Adrenal gland (tissue), 12 donors: Measurements from ENCODE around the gene STRIP2. TPM values are rescaled to one million over a fixed set of nuclear protein-coding genes. Genes with fewer than 3 reads are reported as not detected.
A peak's percentile ranks its signal among the peaks of the same experiment; 100 is the strongest.

ENCODE experiments used
- DNase-seq, 7 donors: peaks; one replicate each; pipeline ENCODE4 v3.0.0-alpha.2; 2019 to 2020
- H3K27ac ChIP-seq, 5 donors: fragments of 200-600 bp; sonication (generic) in 4 of 5; 1 replicate in 3 of 5; 2 replicates in 2 of 5; pipeline versions ENCODE4 v1.5.1 to v1.8.0; 2016 to 2020; ENCODE audit warnings: mild to moderate bottlenecking in 1 of 5
- H3K27me3 ChIP-seq: fragments of 200-600 bp; 2 replicates; pipeline ENCODE4 v1.8.0; 2021
- H3K36me3 ChIP-seq, 2 donors: fragments of 200-600 bp; replicated peaks in 1 of 2; 1 replicate in 1 of 2; 2 replicates in 1 of 2; pipeline versions ENCODE4 v1.5.1 to v1.8.0; 2018 to 2022
- H3K4me1 ChIP-seq, 2 donors: fragments of 200-600 bp; replicated peaks in 1 of 2; 1 replicate in 1 of 2; 2 replicates in 1 of 2; pipeline versions ENCODE4 v1.5.1 to v1.8.0; 2018 to 2021
- H3K4me3 ChIP-seq, 4 donors: fragments of 200-600 bp; sonication (generic) in 3 of 4; one replicate each; pipeline ENCODE4 v1.5.1; 2016 to 2018
- H3K9me3 ChIP-seq, 3 donors: fragments of 200-600 bp; sonication (generic) in 1 of 3; replicated peaks in 1 of 3; 1 replicate in 2 of 3; 2 replicates in 1 of 3; pipeline versions ENCODE4 v1.5.1 to v1.8.0; 2016 to 2021
- CTCF ChIP-seq, 6 experiments: fragments of 450-650 bp in 4 of 6; fragments of 200-600 bp in 2 of 6; sonication (generic) in 1 of 6; IDR thresholded peaks; 1 replicate in 5 of 6; 2 replicates in 1 of 6; pipeline versions ENCODE4 v1.5.1 to v1.8.0; 2016 to 2021; ENCODE audit warnings: antibody characterized with exemption in 6 of 6, mild to moderate bottlenecking in 2 of 6, moderate library complexity in 1 of 6
- POLR2A ChIP-seq, 2 donors: fragments of 450-650 bp; IDR thresholded peaks; one replicate each; pipeline ENCODE4 v1.6.1; 2017; ENCODE audit warnings: antibody characterized with exemption in 2 of 2, mild to moderate bottlenecking in 2 of 2, moderate library complexity in 1 of 2
- WGBS, 4 donors: extraction: QIAGEN DNeasy Blood & Tissue Kit in 2 of 4; methylation state at CpG; one replicate each; pipeline versions ENCODE4 v1.1.5 to v1.1.7; 2013 to 2017; 5-methylcytosine and 5-hydroxymethylcytosine counted together
- intact Hi-C, 2 donors: fragments of 100-400 bp; cut with DNase I; formaldehyde crosslinking; loops; one replicate each; pipeline versions ENCODE4 v1.14.1 to v1.15.0; 2022 to 2023
- polyA plus RNA-seq, 3 donors: library from polyadenylated mRNA; stranded (reverse); fragments of 200-250 nt in 2 of 3; fragments of 350-450 nt in 1 of 3; fragmentation: Illumina TruSeq in 1 of 3; extraction: RNeasy Lipid Tissue Mini Kit (QIAGEN cat#74804) in 1 of 3; gene quantifications; one replicate each; pipeline ENCODE4 v1.2.3, GENCODE V29; 2013 to 2014
- total RNA-seq, 9 donors: library from RNA; depleted of rRNA in 4 of 9; stranded (reverse); fragments of >200 nt in 4 of 9; fragments of 120-200 nt in 1 of 9; fragmentation: NEBNext Ultra II Directional in 1 of 9; extraction: Animal tissue kit (Norgen Biotek cat#: 25700) in 1 of 9; gene quantifications; one replicate each; pipeline versions ENCODE4 v1.1.0 to v1.2.4, GENCODE V29; 2013 to 2023
- donor health status: healthy with polysubstance abuse.
- donor health status: Bipolar disorder and iron deficiency.
- donor health status: DM: yes; HTN: yes; CAD: no.
- donor health status: DM: no; HTN: no; CAD: no.
- donor health status: DM: no; HTN: no; CAD: no.
- donor health status: DM: yes; HTN: yes; CAD: no.

Gene STRIP2
- total and polyA plus RNA-seq, 12 donors = 0.67 to 10.1 (median 3.7) TPM

- WGBS, 4 donors = 93 to 98% (median 96%) methylated on average over 4 of the region's 4 CpGs
- no peak overlapping the region for H3K27ac ChIP-seq
- TF ChIP-seq CTCF (IDR thresholded peaks at IDR 0.05) (no peak), POLR2A (IDR thresholded peaks at IDR 0.05) (no peak)
- H3K27me3 ChIP-seq = no peaks in the 10 kb centered on the region
- H3K4me1 ChIP-seq = no peaks in the 10 kb centered on the region
- DNase-seq = no peak
- peaks cover 0 to 7% of the 10 kb centered on the region in 2 donors for H3K36me3 ChIP-seq
- no peaks in the 10 kb centered on the region for H3K9me3 ChIP-seq
- H3K4me3 ChIP-seq = no peak overlapping the region
- intact Hi-C loops = no loop called here
Measured at GRCh38 chr7:129422727-129423126, 11.5 kb upstream of the STRIP2 start.

GRCh38 chr7:129423700-129424410 lies 10.4 kb upstream of the STRIP2 start:
- peaks cover 0 to 7% of the 10 kb centered on the region in 2 donors for H3K36me3 ChIP-seq
- DNase-seq = no peak

GRCh38 chr7:129426482-129426881 lies 7.8 kb upstream of the STRIP2 start:
- DNase-seq = no peak
- Histone ChIP-seq H3K27ac (no peak overlapping the region), H3K36me3 (peaks cover 0 to 7% of the 10 kb centered on the region in 2 donors), H3K9me3 (no peaks in the 10 kb centered on the region), H3K4me1 (no peaks in the 10 kb centered on the region), H3K4me3 (no peak overlapping the region), H3K27me3 (no peaks in the 10 kb centered on the region)
- intact Hi-C loops = no loop called here
- no peak for TF ChIP-seq POLR2A (IDR thresholded peaks at IDR 0.05)
- TF ChIP-seq CTCF (IDR thresholded peaks at IDR 0.05) = no peak

More at GRCh38 chr7:129423700-129424410, 10.4 kb upstream of the STRIP2 start:
- H3K27ac ChIP-seq = no peak overlapping the region
- no peaks in the 10 kb centered on the region for H3K9me3 ChIP-seq
- intact Hi-C loops = no loop called here
- 68 to 100% (median 97%) methylated on average over 1 to 2 of the region's 2 CpGs for WGBS, 4 donors
- no peaks in the 10 kb centered on the region for H3K27me3 ChIP-seq
- no peak overlapping the region for H3K4me3 ChIP-seq
- H3K4me1 ChIP-seq = no peaks in the 10 kb centered on the region
- TF ChIP-seq POLR2A (IDR thresholded peaks at IDR 0.05) (no peak), CTCF (IDR thresholded peaks at IDR 0.05) (no peak)

- peak in 1 of 7 donors; percentile 8 for DNase-seq
- 45 to 54% (median 51%) methylated on average over 2 of the region's 2 CpGs for WGBS, 4 donors
- TF ChIP-seq POLR2A (IDR thresholded peaks at IDR 0.05) = no peak
- TF ChIP-seq CTCF (IDR thresholded peaks at IDR 0.05) = no peak
- no peaks in the 10 kb centered on the region for H3K27me3 ChIP-seq
- peaks cover 0 to 7% of the 10 kb centered on the region in 2 donors for H3K36me3 ChIP-seq
- H3K4me1 ChIP-seq = no peaks in the 10 kb centered on the region
- no peak overlapping the region for H3K4me3 ChIP-seq
- no peaks in the 10 kb centered on the region for H3K9me3 ChIP-seq
- no peak overlapping the region for H3K27ac ChIP-seq
- intact Hi-C loops = no loop called here
Measured at GRCh38 chr7:129427526-129428045, 6.6 kb upstream of the STRIP2 start.
